HEK293T (cell line): ENCODE measurements around the gene RGS7.

ENCODE experiments used
- BHLHE40 ChIP-seq: fragments of 450-650 bp; IDR thresholded peaks from 2 replicates; pipeline ENCODE4 v1.6.1; 2016; ENCODE audit warnings: mild to moderate bottlenecking, moderate library complexity, borderline replicate concordance
- CTBP1 ChIP-seq: fragments of 450-650 bp; IDR thresholded peaks from 2 replicates; pipeline ENCODE4 v1.6.1; 2016; ENCODE audit warnings: borderline replicate concordance
- ELF4 ChIP-seq: fragments of 450-650 bp; IDR thresholded peaks from 2 replicates; pipeline ENCODE4 v1.6.1; 2017; ENCODE audit warnings: antibody characterized with exemption
- FOXM1 ChIP-seq: fragments of 450-650 bp; IDR thresholded peaks from 2 replicates; pipeline ENCODE4 v1.6.1; 2017; ENCODE audit warnings: mild to moderate bottlenecking, borderline replicate concordance
- HDGF ChIP-seq: fragments of 450-650 bp; IDR thresholded peaks from 2 replicates; pipeline ENCODE4 v1.6.1; 2017; ENCODE audit warnings: antibody characterized with exemption, borderline replicate concordance
- LEF1 ChIP-seq: fragments of 450-650 bp; IDR thresholded peaks from 2 replicates; pipeline ENCODE4 v1.6.1; 2017; ENCODE audit warnings: mild to moderate bottlenecking, borderline replicate concordance
- NFRKB ChIP-seq: fragments of 450-650 bp; IDR thresholded peaks from 2 replicates; pipeline ENCODE4 v1.6.1; 2016; ENCODE audit warnings: mild to moderate bottlenecking, moderate library complexity
- SP1 ChIP-seq: fragments of 450-650 bp; IDR thresholded peaks from 2 replicates; pipeline ENCODE4 v1.6.1; 2017
- SUZ12 ChIP-seq: fragments of 450-650 bp; IDR thresholded peaks from 2 replicates; pipeline ENCODE4 v1.6.1; 2016; ENCODE audit warnings: mild to moderate bottlenecking
- TARDBP ChIP-seq: fragments of 450-650 bp; IDR thresholded peaks from 2 replicates; pipeline ENCODE4 v1.6.1; 2016
- ZNF384 ChIP-seq: fragments of 450-650 bp; IDR thresholded peaks from 2 replicates; pipeline ENCODE4 v1.6.1; 2016

- no peak for TF ChIP-seq FOXM1
- no peak for TF ChIP-seq LEF1
- no peak for TF ChIP-seq SUZ12
- no peak for TF ChIP-seq TARDBP
- no peak for TF ChIP-seq ZNF384
- no peak for TF ChIP-seq SP1
- TF ChIP-seq ELF4 = no peak
- TF ChIP-seq BHLHE40 = no peak
- TF ChIP-seq HDGF = no peak
- no peak for TF ChIP-seq NFRKB
- TF ChIP-seq CTBP1 = no peak
These were observed 554.7 kb downstream of the RGS7 start for GRCh38 chr1:240802271-240802670.
